ENCODE results near the gene THADA. TPM values are rescaled to one million over a fixed set of nuclear protein-coding genes. Genes with fewer than 3 reads are reported as not detected.

The THADA gene
- total and polyA plus RNA-seq, 8 donors, result 9.4 to 25.1 (median 18.2) TPM

GRCh38 chr2:43220229-43220751 lies 375.5 kb downstream of the THADA start:
- Histone ChIP-seq H3K27me3 (no peaks in the 10 kb centered on the region), H3K36me3 (peaks cover 0 to 29% (median 14%) of the 10 kb centered on the region in 3 donors), H3K27ac (peak overlapping the region; percentile 87 to 98 (median 96)), H3K9me3 (no peaks in the 10 kb centered on the region), H3K4me3 (peak overlapping the region; percentile 5 to 87 (median 16)), H3K4me1 (peaks cover 19 to 35% (median 27%) of the 10 kb centered on the region in 3 donors)
- DNase-seq (no peak), ATAC-seq (no peak), FAIRE-seq (no peak)
- intact Hi-C loops (cut with DNase I), result loop anchor here in 1 of 3 donors (10.0 kb wide), 1 partner anchor 85 kb away; no protein-coding TSS in a partner anchor
- WGBS, 2 donors, result 2 to 4% methylated on average over 10 of the region's 10 CpGs
- TF ChIP-seq CTCF (IDR thresholded peaks at IDR 0.05), result no peak

GRCh38 chr2:43219383-43220228 lies 376.2 kb downstream of the THADA start:
- no peak for TF ChIP-seq CTCF (IDR thresholded peaks at IDR 0.05)
- Histone ChIP-seq H3K27me3 (no peaks in the 10 kb centered on the region), H3K36me3 (peaks cover 0 to 22% (median 7%) of the 10 kb centered on the region in 3 donors), H3K4me3 (peak overlapping the region; percentile 5 to 87 (median 16)), H3K27ac (peak overlapping the region; percentile 87 to 98 (median 96)), H3K9me3 (no peaks in the 10 kb centered on the region), H3K4me1 (peaks cover 19 to 35% (median 27%) of the 10 kb centered on the region in 3 donors)
- no peak for FAIRE-seq
- 0 to 1% methylated on average over 34 to 35 of the region's 35 CpGs for WGBS, 2 donors
- intact Hi-C loops (cut with DNase I), result loop anchor here in 1 of 3 donors (5.0 to 10.0 kb wide), 2 partner anchors 47 to 85 kb away; no protein-coding TSS in a partner anchor
- DNase-seq, result peak; percentile 86 to 95 (median 90)
- peak; percentile 67 to 83 (median 80) for ATAC-seq

- Histone ChIP-seq H3K27me3 (no peaks in the 10 kb centered on the region), H3K4me3 (peak overlapping the region in 2 of 4 donors; percentile 26 to 87), H3K9me3 (no peaks in the 10 kb centered on the region), H3K36me3 (peaks cover 0 to 15% (median 6%) of the 10 kb centered on the region in 3 donors), H3K4me1 (peaks cover 19 to 35% (median 27%) of the 10 kb centered on the region in 3 donors), H3K27ac (peak overlapping the region; percentile 87 to 98 (median 96))
- WGBS, 2 donors, result 6 to 7% methylated on average over 8 of the region's 8 CpGs
- DNase-seq, result peak in 4 of 6 donors; percentile 62 to 65 (median 62)
- ATAC-seq, result peak; percentile 9 to 21 (median 15)
- intact Hi-C loops (cut with DNase I), result loop anchor here in 1 of 3 donors (5.0 kb wide), 1 partner anchor 47 kb away; no protein-coding TSS in a partner anchor
- TF ChIP-seq CTCF (IDR thresholded peaks at IDR 0.05), result no peak
- no peak for FAIRE-seq
Measured at GRCh38 chr2:43218702-43219382, 377.0 kb downstream of the THADA start.

GRCh38 chr2:43218155-43218701 lies 377.6 kb downstream of the THADA start:
- Histone ChIP-seq H3K4me1 (peaks cover 19 to 33% (median 27%) of the 10 kb centered on the region in 3 donors), H3K9me3 (no peaks in the 10 kb centered on the region), H3K36me3 (peaks cover 0 to 9% (median 6%) of the 10 kb centered on the region in 3 donors), H3K27me3 (no peaks in the 10 kb centered on the region), H3K4me3 (peak overlapping the region in 1 of 4 donors; percentile 22), H3K27ac (peak overlapping the region; percentile 87 to 98 (median 96))
- intact Hi-C loops (cut with DNase I), result loop anchor here in 1 of 3 donors (5.0 kb wide), 1 partner anchor 46 kb away; no protein-coding TSS in a partner anchor
- TF ChIP-seq CTCF (IDR thresholded peaks at IDR 0.05), result no peak
- WGBS, 2 donors, result 22 to 23% methylated on average over 13 of the region's 13 CpGs
- no peak for DNase-seq
- no peak for FAIRE-seq
- peak in 2 of 4 donors; percentile 1 to 6 for ATAC-seq

Data from pancreas (tissue), 10 donors.